Measurements from ENCODE around the gene CABP4. TPM values are rescaled to one million over a fixed set of nuclear protein-coding genes. Genes with fewer than 3 reads are reported as not detected.

The CABP4 gene
- total and polyA plus RNA-seq, 10 of the 15 experiments (the other 5 are each of a cell fraction or from before 2014, with no cell fraction given): 0.04 to 0.41 (median 0.14) TPM; not detected in 2

DNA sequence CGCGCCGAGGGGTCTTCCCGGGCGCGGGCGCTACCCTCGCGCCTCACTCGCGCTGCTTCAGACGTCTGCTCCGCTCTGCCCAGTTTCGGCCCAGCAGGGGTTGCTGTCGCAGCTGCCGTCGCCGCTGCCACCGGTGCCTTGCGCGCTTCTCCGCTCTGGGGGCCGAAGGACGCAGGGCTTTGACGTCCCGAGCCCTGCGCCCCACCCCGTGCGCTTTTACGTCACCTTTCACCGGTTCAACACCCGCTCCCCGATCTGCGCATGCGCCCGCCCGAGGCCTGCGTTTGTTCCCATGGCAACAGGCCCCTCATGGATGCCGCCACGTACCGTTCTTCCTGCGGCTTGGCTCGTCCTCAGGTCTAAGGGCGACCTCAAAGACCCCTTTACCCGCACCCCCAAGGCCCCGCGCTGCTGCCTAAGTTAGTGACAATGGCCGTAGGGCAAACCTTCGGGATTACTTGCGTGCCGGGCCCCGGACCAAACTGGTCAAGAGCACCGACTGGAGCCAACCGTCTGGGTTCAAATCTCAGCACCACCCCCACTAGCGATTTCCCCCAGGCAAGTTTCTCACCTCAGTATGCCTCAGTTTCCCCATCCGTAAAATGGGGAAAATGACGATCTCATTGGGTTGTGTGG, 53.5 kb downstream of the CABP4 start (continued):
- peak; percentile 86 for TF ChIP-seq NRF1 (conservative IDR thresholded peaks at IDR 0.05; ENCODE audit: low read depth, low read length)
- TF ChIP-seq SIX5 (IDR thresholded peaks at IDR 0.05; ENCODE audit: low read depth, low read length, severe bottlenecking): peak; percentile 11
- peak; percentile 78 for TF ChIP-seq IKZF1 (conservative IDR thresholded peaks at IDR 0.05)
- TF ChIP-seq NFXL1 (IDR thresholded peaks at IDR 0.05; ENCODE audit: borderline replicate concordance): no peak
- TF ChIP-seq NR2F1 (conservative IDR thresholded peaks at IDR 0.05): 0 out of 2 replicates have a peak, but pooled peaks have one; percentile 48
- peak; percentile 98 for TF ChIP-seq CREM (IDR thresholded peaks at IDR 0.05; ENCODE audit: low read depth)
- 0 out of 4 replicates have a peak, but pooled peaks of 1 of the 2 experiments have one; percentile 57 for TF ChIP-seq SRF (IDR thresholded peaks at IDR 0.05; ENCODE audit: low read depth in 2 of 2, low read length in 2 of 2)
- TF ChIP-seq ZBTB40 (IDR thresholded peaks at IDR 0.05; ENCODE audit: borderline replicate concordance): peak; percentile 45; the same call in 1 of the 2 replicates
- peak; percentile 86; the same call in 1 of the 2 replicates for TF ChIP-seq ASH2L (IDR thresholded peaks at IDR 0.05; ENCODE audit: borderline replicate concordance, low read depth)
- no peak for TF ChIP-seq HDAC6 (IDR thresholded peaks at IDR 0.05; ENCODE audit: unreplicated experiment)
- TF ChIP-seq SMARCA5 (IDR thresholded peaks at IDR 0.05): peak; percentile 60
- peak; percentile 70 for TF ChIP-seq POLR2A (IDR thresholded peaks at IDR 0.05; ENCODE audit: low read depth, low read length)
- peak; percentile 94 for TF ChIP-seq SIN3A (IDR thresholded peaks at IDR 0.05; ENCODE audit: low read depth, low read length)
- TF ChIP-seq, protein P1, sequence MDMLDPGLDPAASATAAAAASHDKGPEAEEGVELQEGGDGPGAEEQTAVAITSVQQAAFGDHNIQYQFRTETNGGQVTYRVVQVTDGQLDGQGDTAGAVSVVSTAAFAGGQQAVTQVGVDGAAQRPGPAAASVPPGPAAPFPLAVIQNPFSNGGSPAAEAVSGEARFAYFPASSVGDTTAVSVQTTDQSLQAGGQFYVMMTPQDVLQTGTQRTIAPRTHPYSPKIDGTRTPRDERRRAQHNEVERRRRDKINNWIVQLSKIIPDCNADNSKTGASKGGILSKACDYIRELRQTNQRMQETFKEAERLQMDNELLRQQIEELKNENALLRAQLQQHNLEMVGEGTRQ (IDR thresholded peaks at IDR 0.05; ENCODE audit: borderline replicate concordance, low read depth, low read length): no peak; the same call in 1 of the 2 replicates
- no peak for TF ChIP-seq FOXM1 (IDR thresholded peaks at IDR 0.05; ENCODE audit: low read depth, low read length)
- TF ChIP-seq ATF7 (IDR thresholded peaks at IDR 0.05; ENCODE audit: low read depth): peak; percentile 72
- peak; percentile 22; the same call in 1 of the 2 replicates for TF ChIP-seq RUNX3 (IDR thresholded peaks at IDR 0.05; ENCODE audit: low read length)
- peak; percentile 62 for TF ChIP-seq MEF2B (IDR thresholded peaks at IDR 0.05; ENCODE audit: partially characterized antibody, poor library complexity, severe bottlenecking)
- TF ChIP-seq SMC3 (IDR thresholded peaks at IDR 0.05; ENCODE audit: borderline replicate concordance, low read length): 0 out of 2 replicates have a peak, but pooled peaks have one; percentile 22
- no peak for TF ChIP-seq BCL3 (IDR thresholded peaks at IDR 0.05; ENCODE audit: borderline replicate concordance, insufficient read depth, low read depth, low read length, poor library complexity, severe bottlenecking)

All from GM12878 (cell line).